Ovary (tissue), 3 donors: ENCODE data around the gene ASB7.

Source experiments
- EP300 ChIP-seq: sonication (generic); formaldehyde crosslinking; IDR thresholded peaks from one replicate; pipeline ENCODE4 v1.6.1; 2017; ENCODE audit warnings: antibody characterized with exemption
- POLR2A ChIP-seq: fragments of 450-650 bp; IDR thresholded peaks from one replicate; pipeline ENCODE4 v1.6.1; 2017; ENCODE audit warnings: antibody characterized with exemption, mild to moderate bottlenecking, moderate library complexity
- TF ChIP-seq, protein P1 (sequence below), 3 donors: fragments of 450-650 bp in 2 of 3; fragments of 200-600 bp in 1 of 3; IDR thresholded peaks; one replicate each; pipeline versions ENCODE4 v1.5.1 to v1.8.0; 2016 to 2022; ENCODE audit warnings: antibody characterized with exemption in 3 of 3, mild to moderate bottlenecking in 1 of 3
- donor health status: DM: no; HTN: no; CAD: no.

DNA sequence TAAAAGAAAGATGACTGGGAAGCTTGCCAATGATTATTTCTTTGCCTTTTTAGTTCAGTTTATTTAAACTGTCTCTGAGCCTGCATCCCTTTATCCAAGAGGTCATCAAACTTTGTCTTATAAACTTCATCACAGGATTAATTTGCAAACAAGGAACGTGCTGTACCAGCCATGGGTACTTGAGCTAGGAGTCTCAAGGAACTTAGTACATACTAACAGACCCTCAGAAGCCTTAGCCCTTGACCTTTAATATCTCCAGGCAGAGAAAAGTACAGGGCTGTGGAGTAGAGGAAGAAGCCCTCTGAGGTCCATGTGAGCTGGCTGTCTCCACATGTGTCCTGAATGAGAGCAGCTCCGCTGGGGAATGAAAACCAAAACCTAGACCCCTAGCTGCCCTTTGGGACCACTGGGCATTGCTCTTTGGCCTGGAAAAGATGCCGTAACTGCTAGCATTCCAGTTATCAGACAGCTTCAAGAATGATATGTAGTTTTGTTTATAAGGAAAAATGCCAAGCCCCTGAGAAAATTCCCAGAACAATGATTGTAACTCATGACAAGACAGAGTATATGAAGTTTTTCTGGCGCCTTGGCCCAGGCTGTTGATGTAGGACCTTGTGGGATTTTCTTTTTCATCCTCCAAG lies 92.1 kb downstream of the ASB7 start:
- TF ChIP-seq, protein P1, sequence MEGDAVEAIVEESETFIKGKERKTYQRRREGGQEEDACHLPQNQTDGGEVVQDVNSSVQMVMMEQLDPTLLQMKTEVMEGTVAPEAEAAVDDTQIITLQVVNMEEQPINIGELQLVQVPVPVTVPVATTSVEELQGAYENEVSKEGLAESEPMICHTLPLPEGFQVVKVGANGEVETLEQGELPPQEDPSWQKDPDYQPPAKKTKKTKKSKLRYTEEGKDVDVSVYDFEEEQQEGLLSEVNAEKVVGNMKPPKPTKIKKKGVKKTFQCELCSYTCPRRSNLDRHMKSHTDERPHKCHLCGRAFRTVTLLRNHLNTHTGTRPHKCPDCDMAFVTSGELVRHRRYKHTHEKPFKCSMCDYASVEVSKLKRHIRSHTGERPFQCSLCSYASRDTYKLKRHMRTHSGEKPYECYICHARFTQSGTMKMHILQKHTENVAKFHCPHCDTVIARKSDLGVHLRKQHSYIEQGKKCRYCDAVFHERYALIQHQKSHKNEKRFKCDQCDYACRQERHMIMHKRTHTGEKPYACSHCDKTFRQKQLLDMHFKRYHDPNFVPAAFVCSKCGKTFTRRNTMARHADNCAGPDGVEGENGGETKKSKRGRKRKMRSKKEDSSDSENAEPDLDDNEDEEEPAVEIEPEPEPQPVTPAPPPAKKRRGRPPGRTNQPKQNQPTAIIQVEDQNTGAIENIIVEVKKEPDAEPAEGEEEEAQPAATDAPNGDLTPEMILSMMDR (IDR thresholded peaks at IDR 0.05) = no peak
- TF ChIP-seq EP300 = no peak
- no peak for TF ChIP-seq POLR2A
